Ammon's horn (tissue), 1 donor: ENCODE results near the gene BLTP3B.

ENCODE experiments used
- DNase-seq: peaks from one replicate; pipeline ENCODE4 v3.0.0-alpha.2; 2016; ENCODE audit warnings: low spot score

Gene BLTP3B

DNA sequence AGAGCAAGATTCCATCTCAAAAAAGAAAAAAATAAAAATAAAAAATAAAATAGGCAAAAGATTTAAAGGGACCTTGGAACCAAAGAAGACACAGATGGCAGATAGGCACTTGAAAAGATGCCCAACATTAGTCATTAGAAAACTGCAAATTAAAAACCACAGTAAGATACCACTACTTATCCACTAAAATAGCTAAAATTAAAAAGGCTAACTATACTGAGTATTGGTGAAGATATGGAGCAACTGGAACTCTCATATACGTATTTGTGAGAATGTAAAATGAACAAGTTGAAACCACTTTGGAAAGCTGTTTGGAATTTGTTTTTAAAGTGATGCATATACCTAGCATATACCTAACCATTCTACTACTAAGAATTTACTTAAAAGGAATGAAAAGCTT is 22.3 kb downstream of the BLTP3B start:
- no peak for DNase-seq

DNA sequence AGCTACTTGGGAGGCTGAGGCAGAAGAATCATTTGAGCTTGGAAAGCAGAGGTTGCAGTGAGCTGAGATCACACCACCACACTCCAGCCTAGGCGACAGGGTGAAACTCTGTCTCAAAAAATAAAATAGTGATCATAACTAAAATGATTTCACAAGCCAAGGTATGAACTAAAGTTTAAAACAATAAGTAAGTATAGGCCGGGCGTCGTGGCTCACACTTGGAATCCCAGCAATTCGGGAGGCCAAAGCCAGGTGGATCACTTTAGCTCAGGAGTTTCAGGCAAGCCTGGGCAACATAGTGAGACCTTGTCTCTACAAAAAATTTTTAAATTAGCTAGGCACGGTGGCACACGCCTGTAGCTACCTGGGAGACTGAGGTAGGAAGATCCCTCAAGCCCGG is 27.4 kb downstream of the BLTP3B start:
- DNase-seq, result no peak

DNA sequence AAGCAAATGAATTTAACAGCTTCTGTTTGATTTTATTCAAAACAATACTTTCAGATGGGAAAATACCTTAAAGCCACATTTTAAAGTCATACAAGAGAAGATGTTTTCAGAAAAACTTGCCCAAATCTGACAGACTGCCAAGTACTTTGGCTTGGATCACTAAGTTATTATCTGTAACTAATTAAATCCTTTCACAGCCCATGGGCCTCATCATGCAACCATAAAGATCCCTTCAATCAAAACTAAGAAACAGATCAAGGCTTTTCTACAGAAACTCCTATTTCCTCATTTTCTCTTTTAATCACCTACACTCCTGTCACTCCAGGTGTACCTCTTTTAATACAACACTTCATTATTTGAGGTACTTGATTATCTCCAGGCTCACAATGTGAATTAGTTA is 28.1 kb downstream of the BLTP3B start:
- DNase-seq, result no peak

DNA sequence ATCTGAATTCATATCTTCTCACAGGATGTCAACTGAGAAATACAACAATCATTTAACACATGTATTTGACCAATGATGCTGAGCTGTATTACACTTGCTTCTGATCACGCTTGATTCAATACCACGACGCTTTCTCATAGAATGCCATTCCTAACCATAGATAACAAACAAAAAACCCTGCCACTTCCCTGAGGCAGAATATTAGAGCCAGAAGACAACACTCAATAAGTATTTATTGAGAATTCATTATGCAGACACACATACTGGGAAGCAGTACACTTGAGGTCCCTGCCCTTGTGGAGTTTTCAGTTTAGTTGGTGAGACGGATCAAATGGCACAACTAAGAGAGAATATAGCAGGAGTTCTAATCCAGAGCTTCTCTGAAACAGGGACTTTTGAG is 32.4 kb downstream of the BLTP3B start:
- no peak for DNase-seq

DNA sequence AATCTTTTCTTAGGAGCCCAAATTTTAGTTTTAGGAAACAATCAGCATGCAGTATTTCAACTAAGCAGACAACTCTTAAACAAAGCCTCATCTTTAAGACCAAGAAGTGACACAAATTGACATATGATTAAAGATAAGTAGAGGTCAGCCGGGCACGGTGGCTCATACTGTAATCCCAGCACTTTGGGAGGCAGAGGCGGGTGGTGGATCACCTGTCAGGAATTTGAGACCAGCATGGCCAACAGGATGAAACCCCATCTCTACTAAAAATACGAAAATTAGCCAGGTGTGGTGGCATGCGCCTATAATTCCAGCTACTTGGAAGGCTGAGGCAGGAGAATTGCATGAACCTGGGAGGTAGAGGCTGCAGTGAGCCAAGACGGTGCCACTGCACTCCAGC is 35.8 kb downstream of the BLTP3B start:
- no peak for DNase-seq

DNA sequence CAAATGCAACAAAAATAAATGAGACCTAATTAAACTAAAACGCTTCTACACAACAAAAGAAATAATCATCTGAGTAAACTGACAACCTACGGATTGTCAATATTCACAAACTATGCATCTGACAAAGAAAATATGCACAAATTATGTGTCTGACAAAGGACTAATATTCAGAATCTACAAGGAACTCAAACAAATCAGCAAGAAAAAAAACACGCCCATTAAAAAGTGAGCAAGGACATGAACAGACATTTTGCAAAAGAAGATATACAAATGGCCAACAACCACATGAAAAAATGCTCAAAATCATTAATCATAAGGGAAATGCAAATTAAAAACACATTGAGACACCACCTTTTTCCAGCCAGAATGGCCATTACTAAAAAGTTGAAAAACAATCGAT is 37.0 kb downstream of the BLTP3B start:
- no peak for DNase-seq

DNA sequence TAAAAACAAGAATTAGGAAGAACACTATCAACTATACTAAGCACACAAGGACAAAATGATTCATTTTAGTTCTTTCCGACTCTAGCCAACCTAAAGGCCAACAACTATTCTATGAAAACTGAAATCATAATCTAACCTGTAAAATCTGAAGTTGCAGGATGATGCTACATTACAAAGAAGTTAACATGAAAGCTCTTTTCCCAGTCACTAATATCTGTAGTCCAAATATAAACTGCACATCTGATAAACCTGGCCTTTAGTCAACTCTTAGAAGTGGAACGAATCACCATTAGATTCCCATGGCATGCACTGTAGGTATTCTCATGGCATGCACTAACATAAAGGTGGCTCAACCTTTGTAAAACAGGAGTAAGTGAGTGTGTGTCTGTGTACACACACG is 41.7 kb downstream of the BLTP3B start:
- no peak for DNase-seq
